A549 (cell line): ENCODE measurements around the gene RFWD3.

Experiments
- ESRRA ChIP-seq: fragments of 150-350 bp; IDR thresholded peaks from 2 replicates; pipeline ENCODE4 v1.6.1; 2014; ENCODE audit warnings: mild to moderate bottlenecking, low read length, borderline replicate concordance
- POLR2A ChIP-seq: IDR thresholded peaks from 2 replicates; pipeline ENCODE4 v1.6.1; 2012; ENCODE audit warnings: mild to moderate bottlenecking, low read length

- TF ChIP-seq POLR2A (no peak), ESRRA (no peak)
These were observed 65.4 kb downstream of the RFWD3 start for GRCh38 chr16:74601126-74601871.
